DND-41 (cell line): Measurements from ENCODE around the gene TRANK1.
"Not testable (repeated sequence)": the region's sequence is repeated elsewhere in the genome, so short reads cannot be mapped to it uniquely, and the experiment has no call there.

Experiments
- EZH2 ChIP-seq: IDR thresholded peaks from 3 replicates; pipeline ENCODE4 v1.6.1; 2012; ENCODE audit warnings: borderline replicate concordance, low read depth, mild to moderate bottlenecking, moderate library complexity, low read length, inconsistent platforms; ENCODE audit not compliant: severe bottlenecking
- TF ChIP-seq, protein P1 (sequence below): IDR thresholded peaks from 2 replicates; pipeline ENCODE4 v1.5.1; 2012; ENCODE audit warnings: borderline replicate concordance, low read length, moderate library complexity, mild to moderate bottlenecking; ENCODE audit not compliant: poor library complexity, severe bottlenecking; ENCODE audit errors: extremely low read depth

DNA sequence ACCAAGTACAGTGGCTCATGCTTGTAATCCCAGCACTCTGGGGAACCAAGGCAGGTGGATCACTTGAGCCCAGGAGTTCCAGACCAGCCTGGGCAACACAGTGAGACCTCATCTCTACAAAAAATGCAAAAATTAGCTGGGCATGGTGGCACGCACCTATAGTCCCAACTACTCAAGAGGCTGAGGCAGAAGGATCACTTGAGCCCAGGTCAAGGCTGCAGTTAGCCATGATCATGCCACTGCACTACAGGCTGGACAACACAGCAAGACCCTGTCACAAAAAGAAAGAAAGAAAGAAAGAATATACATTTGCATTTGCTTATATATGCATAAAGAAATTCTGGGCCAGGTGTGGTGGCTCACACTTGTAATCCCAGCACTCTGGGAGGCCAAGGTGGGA, 13.4 kb downstream of the TRANK1 start:
- TF ChIP-seq, protein P1, sequence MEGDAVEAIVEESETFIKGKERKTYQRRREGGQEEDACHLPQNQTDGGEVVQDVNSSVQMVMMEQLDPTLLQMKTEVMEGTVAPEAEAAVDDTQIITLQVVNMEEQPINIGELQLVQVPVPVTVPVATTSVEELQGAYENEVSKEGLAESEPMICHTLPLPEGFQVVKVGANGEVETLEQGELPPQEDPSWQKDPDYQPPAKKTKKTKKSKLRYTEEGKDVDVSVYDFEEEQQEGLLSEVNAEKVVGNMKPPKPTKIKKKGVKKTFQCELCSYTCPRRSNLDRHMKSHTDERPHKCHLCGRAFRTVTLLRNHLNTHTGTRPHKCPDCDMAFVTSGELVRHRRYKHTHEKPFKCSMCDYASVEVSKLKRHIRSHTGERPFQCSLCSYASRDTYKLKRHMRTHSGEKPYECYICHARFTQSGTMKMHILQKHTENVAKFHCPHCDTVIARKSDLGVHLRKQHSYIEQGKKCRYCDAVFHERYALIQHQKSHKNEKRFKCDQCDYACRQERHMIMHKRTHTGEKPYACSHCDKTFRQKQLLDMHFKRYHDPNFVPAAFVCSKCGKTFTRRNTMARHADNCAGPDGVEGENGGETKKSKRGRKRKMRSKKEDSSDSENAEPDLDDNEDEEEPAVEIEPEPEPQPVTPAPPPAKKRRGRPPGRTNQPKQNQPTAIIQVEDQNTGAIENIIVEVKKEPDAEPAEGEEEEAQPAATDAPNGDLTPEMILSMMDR = not testable (repeated sequence)
- not testable (repeated sequence) for TF ChIP-seq EZH2
